Measurements from ENCODE around the gene MYO7A.

Gene MYO7A

DNA sequence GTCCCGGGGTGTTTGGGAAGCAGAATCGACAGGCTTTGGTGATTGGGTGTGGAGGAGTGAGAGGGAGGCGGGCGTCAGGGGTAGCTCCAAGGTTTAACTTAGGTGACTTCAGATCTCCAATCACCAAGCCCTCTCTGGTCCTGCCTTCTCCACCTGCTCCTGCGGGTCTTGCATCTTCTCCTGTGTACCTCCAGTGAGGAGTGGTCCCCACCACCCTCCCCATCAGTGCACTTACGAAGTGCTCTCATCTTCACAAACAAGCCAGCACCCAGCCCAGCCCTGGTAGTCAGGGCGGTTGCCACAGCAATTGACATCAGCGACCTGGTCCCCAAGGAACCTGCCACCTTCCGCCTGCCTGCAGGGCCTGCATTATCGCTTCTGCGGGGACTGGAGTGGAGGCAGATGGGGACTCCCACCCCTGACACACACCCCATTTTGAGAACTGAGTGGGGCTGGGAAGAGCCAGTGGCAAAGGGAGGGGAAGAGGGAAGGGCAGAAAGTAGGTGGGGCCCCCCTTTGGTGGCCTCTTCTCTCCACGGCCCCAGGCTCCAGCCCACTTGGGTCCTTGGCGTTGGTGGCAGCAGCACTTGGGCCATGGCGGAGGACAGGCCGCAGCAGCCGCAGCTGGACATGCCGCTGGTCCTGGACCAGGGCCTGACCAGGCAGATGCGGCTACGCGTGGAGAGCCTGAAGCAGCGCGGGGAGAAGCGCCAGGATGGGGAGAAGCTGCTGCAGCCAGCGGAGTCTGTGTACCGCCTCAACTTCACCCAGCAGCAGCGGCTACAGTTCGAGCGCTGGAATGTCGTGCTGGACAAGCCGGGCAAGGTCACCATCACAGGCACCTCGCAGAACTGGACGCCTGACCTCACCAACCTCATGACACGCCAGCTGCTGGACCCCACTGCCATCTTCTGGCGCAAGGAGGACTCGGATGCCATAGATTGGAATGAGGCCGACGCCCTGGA lies 25.5 kb upstream of the MYO7A start, which contains the start of gene OMP:
Gene OMP, plus strand, starts transcription at position 595 of the 965 bp plus-strand sequence. Its CDS starts 0 bp downstream, at position 595.
- Histone ChIP-seq H3K79me2 (ENCODE audit: insufficient read depth, low read length) (no peaks in the 10 kb centered on the region), H3K9me3 (ENCODE audit: insufficient read depth, low read length, severe bottlenecking) (no peaks in the 10 kb centered on the region), H3K4me2 (ENCODE audit: insufficient read depth, low read length) (no peak within 1 kb of the TSS), H3K36me3 (ENCODE audit: insufficient read depth, low read length) (no peaks in the 10 kb centered on the region), H3K27ac (ENCODE audit: low read length) (no peak within 1 kb of the TSS), H3K4me3 (ENCODE audit: low read depth in 1 of 2, low read length in 2 of 2) (no peak within 1 kb of the TSS), H3K9ac (ENCODE audit: low read depth, low read length) (no peak within 1 kb of the TSS), H3K4me1 (ENCODE audit: insufficient read depth, low read length) (no peaks in the 10 kb centered on the region), H2AFZ (ENCODE audit: low read depth, low read length) (no peak within 1 kb of the TSS), H4K20me1 (ENCODE audit: insufficient read depth, low read length) (no peaks in the 10 kb centered on the region), H3K27me3 (ENCODE audit: insufficient read depth, low read length, poor library complexity) (no peaks in the 10 kb centered on the region)
- ATAC-seq (ENCODE audit: insufficient read depth, low read depth) (no peak), DNase-seq (no peak)
- TF ChIP-seq, protein P1, sequence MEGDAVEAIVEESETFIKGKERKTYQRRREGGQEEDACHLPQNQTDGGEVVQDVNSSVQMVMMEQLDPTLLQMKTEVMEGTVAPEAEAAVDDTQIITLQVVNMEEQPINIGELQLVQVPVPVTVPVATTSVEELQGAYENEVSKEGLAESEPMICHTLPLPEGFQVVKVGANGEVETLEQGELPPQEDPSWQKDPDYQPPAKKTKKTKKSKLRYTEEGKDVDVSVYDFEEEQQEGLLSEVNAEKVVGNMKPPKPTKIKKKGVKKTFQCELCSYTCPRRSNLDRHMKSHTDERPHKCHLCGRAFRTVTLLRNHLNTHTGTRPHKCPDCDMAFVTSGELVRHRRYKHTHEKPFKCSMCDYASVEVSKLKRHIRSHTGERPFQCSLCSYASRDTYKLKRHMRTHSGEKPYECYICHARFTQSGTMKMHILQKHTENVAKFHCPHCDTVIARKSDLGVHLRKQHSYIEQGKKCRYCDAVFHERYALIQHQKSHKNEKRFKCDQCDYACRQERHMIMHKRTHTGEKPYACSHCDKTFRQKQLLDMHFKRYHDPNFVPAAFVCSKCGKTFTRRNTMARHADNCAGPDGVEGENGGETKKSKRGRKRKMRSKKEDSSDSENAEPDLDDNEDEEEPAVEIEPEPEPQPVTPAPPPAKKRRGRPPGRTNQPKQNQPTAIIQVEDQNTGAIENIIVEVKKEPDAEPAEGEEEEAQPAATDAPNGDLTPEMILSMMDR (IDR thresholded peaks at IDR 0.05; ENCODE audit: borderline replicate concordance, extremely low read depth, low read length, poor library complexity, severe bottlenecking) = no peak
- no peak for TF ChIP-seq EZH2 (IDR thresholded peaks at IDR 0.05; ENCODE audit: borderline replicate concordance, low read depth, low read length, severe bottlenecking)

DNA sequence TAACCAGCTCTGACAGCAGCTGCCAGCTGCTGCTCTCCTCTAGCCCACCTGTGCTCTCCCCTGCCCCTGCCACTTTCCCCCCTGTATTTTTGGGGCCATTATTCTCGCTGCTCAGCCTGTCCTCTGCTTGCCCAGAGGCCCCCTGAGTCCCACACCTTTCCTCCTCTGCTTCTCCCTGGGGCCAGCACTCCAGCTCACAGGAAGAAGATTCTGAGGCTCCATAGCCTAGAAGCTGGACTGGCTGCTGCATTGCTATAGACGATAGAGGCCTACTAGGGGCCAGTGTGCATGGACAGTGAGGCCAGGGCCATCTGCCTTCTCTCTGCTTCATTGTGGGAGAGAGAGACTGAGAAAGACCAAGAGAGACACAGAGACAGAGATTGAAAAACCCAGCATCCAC lies 24.7 kb upstream of the MYO7A start:
- Histone ChIP-seq H3K27me3 (ENCODE audit: insufficient read depth, low read length, poor library complexity) (no peaks in the 10 kb centered on the region), H3K27ac (ENCODE audit: low read length) (no peak overlapping the region), H3K4me3 (ENCODE audit: low read depth in 1 of 2, low read length in 2 of 2) (no peak overlapping the region), H3K9ac (ENCODE audit: low read depth, low read length) (no peak overlapping the region), H2AFZ (ENCODE audit: low read depth, low read length) (no peak overlapping the region), H3K4me1 (ENCODE audit: insufficient read depth, low read length) (no peaks in the 10 kb centered on the region), H3K9me3 (ENCODE audit: insufficient read depth, low read length, severe bottlenecking) (no peaks in the 10 kb centered on the region), H3K4me2 (ENCODE audit: insufficient read depth, low read length) (no peak overlapping the region), H3K79me2 (ENCODE audit: insufficient read depth, low read length) (no peaks in the 10 kb centered on the region), H4K20me1 (ENCODE audit: insufficient read depth, low read length) (no peaks in the 10 kb centered on the region), H3K36me3 (ENCODE audit: insufficient read depth, low read length) (no peaks in the 10 kb centered on the region)
- no peak for TF ChIP-seq EZH2 (IDR thresholded peaks at IDR 0.05; ENCODE audit: borderline replicate concordance, low read depth, low read length, severe bottlenecking)
- no peak for DNase-seq
- no peak for ATAC-seq (ENCODE audit: insufficient read depth, low read depth)

DNA sequence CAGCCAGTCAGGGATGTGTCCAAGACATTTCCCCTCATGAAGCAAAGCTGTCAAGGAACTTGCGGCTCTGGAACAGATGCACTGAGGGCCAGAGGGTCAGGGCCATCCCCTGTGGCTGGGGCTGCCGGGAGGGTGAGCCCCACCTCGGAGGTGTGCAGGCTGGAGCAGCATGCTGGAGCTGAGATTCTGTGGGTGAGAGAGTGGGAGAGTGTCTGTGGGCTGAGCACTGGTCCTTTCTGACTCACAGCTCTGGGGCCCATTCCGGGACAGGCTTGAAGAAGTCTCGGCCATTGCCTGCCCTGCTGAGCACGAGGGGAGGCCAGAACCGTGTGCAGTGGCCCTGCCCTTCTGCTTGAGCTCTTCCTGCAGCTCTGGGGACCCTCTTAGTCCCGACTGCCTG lies 23.3 kb upstream of the MYO7A start:
- Histone ChIP-seq H3K36me3 (ENCODE audit: insufficient read depth, low read length) (no peaks in the 10 kb centered on the region), H3K4me2 (ENCODE audit: insufficient read depth, low read length) (no peak overlapping the region), H4K20me1 (ENCODE audit: insufficient read depth, low read length) (no peaks in the 10 kb centered on the region), H3K27me3 (ENCODE audit: insufficient read depth, low read length, poor library complexity) (no peaks in the 10 kb centered on the region), H3K4me3 (ENCODE audit: low read depth in 1 of 2, low read length in 2 of 2) (no peak overlapping the region), H3K9me3 (ENCODE audit: insufficient read depth, low read length, severe bottlenecking) (no peaks in the 10 kb centered on the region), H3K9ac (ENCODE audit: low read depth, low read length) (no peak overlapping the region), H2AFZ (ENCODE audit: low read depth, low read length) (no peak overlapping the region), H3K79me2 (ENCODE audit: insufficient read depth, low read length) (no peaks in the 10 kb centered on the region), H3K4me1 (ENCODE audit: insufficient read depth, low read length) (no peaks in the 10 kb centered on the region), H3K27ac (ENCODE audit: low read length) (no peak overlapping the region)
- DNase-seq = no peak
- no peak for ATAC-seq (ENCODE audit: insufficient read depth, low read depth)
- TF ChIP-seq, protein P1 (IDR thresholded peaks at IDR 0.05; ENCODE audit: borderline replicate concordance, extremely low read depth, low read length, poor library complexity, severe bottlenecking) = no peak
- TF ChIP-seq EZH2 (IDR thresholded peaks at IDR 0.05; ENCODE audit: borderline replicate concordance, low read depth, low read length, severe bottlenecking) = no peak

DNA sequence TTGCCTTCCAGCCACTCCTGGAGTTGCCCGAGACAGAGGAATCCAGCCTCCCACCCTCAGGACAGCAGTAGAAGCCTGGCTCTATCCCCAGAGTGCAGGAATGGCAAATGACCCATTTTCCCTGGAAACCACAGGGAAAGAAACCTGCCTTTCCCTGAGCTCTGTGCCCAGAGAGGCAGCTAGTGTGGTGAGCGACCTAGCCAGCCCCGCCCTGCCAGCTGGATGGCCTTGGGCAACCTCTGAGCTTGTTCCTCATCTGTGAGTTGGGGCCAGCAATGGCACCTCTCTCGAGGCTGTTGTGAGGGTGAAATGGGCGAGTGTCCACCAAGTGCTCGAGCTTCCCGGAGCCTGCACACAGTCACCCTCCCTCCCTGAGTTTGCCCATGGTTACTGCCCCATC lies 21.7 kb upstream of the MYO7A start:
- Histone ChIP-seq H2AFZ (ENCODE audit: low read depth, low read length) (no peak overlapping the region), H3K79me2 (ENCODE audit: insufficient read depth, low read length) (no peaks in the 10 kb centered on the region), H3K36me3 (ENCODE audit: insufficient read depth, low read length) (no peaks in the 10 kb centered on the region), H3K4me2 (ENCODE audit: insufficient read depth, low read length) (no peak overlapping the region), H3K9ac (ENCODE audit: low read depth, low read length) (no peak overlapping the region), H3K27ac (ENCODE audit: low read length) (no peak overlapping the region), H3K4me3 (ENCODE audit: low read depth in 1 of 2, low read length in 2 of 2) (no peak overlapping the region), H3K9me3 (ENCODE audit: insufficient read depth, low read length, severe bottlenecking) (no peaks in the 10 kb centered on the region), H3K27me3 (ENCODE audit: insufficient read depth, low read length, poor library complexity) (no peaks in the 10 kb centered on the region), H4K20me1 (ENCODE audit: insufficient read depth, low read length) (no peaks in the 10 kb centered on the region), H3K4me1 (ENCODE audit: insufficient read depth, low read length) (no peaks in the 10 kb centered on the region)
- ATAC-seq (ENCODE audit: insufficient read depth, low read depth) (no peak), DNase-seq (no peak)
- TF ChIP-seq EZH2 (IDR thresholded peaks at IDR 0.05; ENCODE audit: borderline replicate concordance, low read depth, low read length, severe bottlenecking) = no peak
- TF ChIP-seq, protein P1 (IDR thresholded peaks at IDR 0.05; ENCODE audit: borderline replicate concordance, extremely low read depth, low read length, poor library complexity, severe bottlenecking) = no peak

All from DND-41 (cell line).